Mesendoderm (in vitro differentiated cells): ENCODE results near the gene TNPO3.

Experiments used
- DNase-seq: peaks from one replicate; pipeline ENCODE4 v3.0.0; 2013
- H2AK5ac ChIP-seq: 2 replicates; pipeline ENCODE4 v1.6.1; 2013; ENCODE audit warnings: low read length, inconsistent platforms
- H2BK120ac ChIP-seq: 2 replicates; pipeline ENCODE4 v1.6.1; 2013; ENCODE audit warnings: low read depth, mild to moderate bottlenecking, low read length, moderate library complexity, mixed read lengths
- H2BK15ac ChIP-seq: replicated peaks from 2 replicates; pipeline ENCODE4 v1.6.1; 2013; ENCODE audit warnings: low read depth, mild to moderate bottlenecking, moderate library complexity
- H2BK5ac ChIP-seq: 2 replicates; pipeline ENCODE4 v1.6.1; 2013; ENCODE audit warnings: low read length, inconsistent platforms
- H3K18ac ChIP-seq: 2 replicates; pipeline ENCODE4 v1.6.1; 2013; ENCODE audit warnings: mild to moderate bottlenecking, low read length, mixed read lengths
- H3K23ac ChIP-seq: one replicate; pipeline ENCODE4 v1.6.1; 2013; ENCODE audit warnings: low read length
- H3K27ac ChIP-seq: 2 replicates; pipeline ENCODE4 v1.5.1; 2013; ENCODE audit warnings: low read depth, mild to moderate bottlenecking, inconsistent platforms, low read length, moderate library complexity
- H3K27me3 ChIP-seq: 2 replicates; pipeline ENCODE4 v1.6.1; 2013; ENCODE audit warnings: low read length, control low read depth, mild to moderate bottlenecking, inconsistent platforms; ENCODE audit not compliant: insufficient read depth, poor library complexity
- H3K36me3 ChIP-seq: 2 replicates; pipeline ENCODE4 v1.6.1; 2013; ENCODE audit warnings: low read length, inconsistent platforms; ENCODE audit not compliant: control insufficient read depth, insufficient read depth
- H3K4ac ChIP-seq: one replicate; pipeline ENCODE4 v1.6.1; 2013; ENCODE audit warnings: low read depth, mild to moderate bottlenecking, low read length, moderate library complexity
- H3K4me1 ChIP-seq: 2 replicates; pipeline ENCODE4 v1.6.1; 2013; ENCODE audit warnings: low read depth, low read length, inconsistent platforms; ENCODE audit not compliant: control insufficient read depth
- H3K4me2 ChIP-seq: 2 replicates; pipeline ENCODE4 v1.6.1; 2013; ENCODE audit warnings: low read length
- H3K4me3 ChIP-seq: 2 replicates; pipeline ENCODE4 v1.5.1; 2013; ENCODE audit warnings: mild to moderate bottlenecking, low read length
- H3K56ac ChIP-seq: one replicate; pipeline ENCODE4 v1.6.1; 2013; ENCODE audit warnings: low read length
- H3K79me1 ChIP-seq: 2 replicates; pipeline ENCODE4 v1.6.1; 2013; ENCODE audit warnings: low read length, inconsistent platforms
- H3K79me2 ChIP-seq: 2 replicates; pipeline ENCODE4 v1.6.1; 2013; ENCODE audit warnings: mild to moderate bottlenecking, low read length; ENCODE audit not compliant: control insufficient read depth, insufficient read depth
- H3K9ac ChIP-seq: 2 replicates; pipeline ENCODE4 v1.6.1; 2013; ENCODE audit warnings: low read length, inconsistent platforms
- H4K5ac ChIP-seq: one replicate; pipeline ENCODE4 v1.6.1; 2013; ENCODE audit warnings: low read length
- H4K8ac ChIP-seq: one replicate; pipeline ENCODE4 v1.6.1; 2013; ENCODE audit warnings: low read depth, mild to moderate bottlenecking, control low read depth, low read length, moderate library complexity
- WGBS: extraction: QIAGEN DNeasy Blood & Tissue Kit; methylation state at CpG from one replicate; pipeline ENCODE4 v1.1.7; 2013; ENCODE audit warnings: low lambda C conversion rate, missing lambda C conversion rate; ENCODE audit not compliant: insufficient coverage; ENCODE audit errors: extremely low coverage; 5-methylcytosine and 5-hydroxymethylcytosine counted together

TNPO3 gene

GRCh38 chr7:128954830-128955802 lies 99.8 kb downstream of the TNPO3 start:
- no peaks in the 10 kb centered on the region for H3K27me3 ChIP-seq
- H3K18ac ChIP-seq, result no peak overlapping the region
- H3K9ac ChIP-seq, result no peak overlapping the region
- no peak for DNase-seq
- H3K27ac ChIP-seq, result no peak overlapping the region
- no peak overlapping the region for H3K4me2 ChIP-seq
- H2AK5ac ChIP-seq, result no peak overlapping the region
- H3K4ac ChIP-seq, result no peak overlapping the region
- H3K36me3 ChIP-seq, result peaks cover 12% of the 10 kb centered on the region
- H3K79me2 ChIP-seq, result no peaks in the 10 kb centered on the region
- no peak overlapping the region for H4K5ac ChIP-seq
- H2BK120ac ChIP-seq, result no peak overlapping the region
- no peaks in the 10 kb centered on the region for H3K79me1 ChIP-seq
- H4K8ac ChIP-seq, result no peak overlapping the region
- H2BK15ac ChIP-seq, result no peak overlapping the region
- H3K4me1 ChIP-seq, result no peaks in the 10 kb centered on the region
- no peak overlapping the region for H3K23ac ChIP-seq
- H2BK5ac ChIP-seq, result no peak overlapping the region
- WGBS, result no CpG with 5 or more reads among the region's 15 CpGs
- H3K56ac ChIP-seq, result no peak overlapping the region
- no peak overlapping the region for H3K4me3 ChIP-seq

GRCh38 chr7:128954150-128954549 lies 100.8 kb downstream of the TNPO3 start:
- no peak overlapping the region for H3K23ac ChIP-seq
- H3K4me3 ChIP-seq, result no peak overlapping the region
- H3K79me2 ChIP-seq, result no peaks in the 10 kb centered on the region
- H3K27me3 ChIP-seq, result no peaks in the 10 kb centered on the region
- no peak overlapping the region for H3K9ac ChIP-seq
- H3K79me1 ChIP-seq, result no peaks in the 10 kb centered on the region
- H3K36me3 ChIP-seq, result peaks cover 10% of the 10 kb centered on the region
- no peak overlapping the region for H3K18ac ChIP-seq
- no peak overlapping the region for H2BK120ac ChIP-seq
- H4K8ac ChIP-seq, result no peak overlapping the region
- no peak overlapping the region for H3K27ac ChIP-seq
- no peak overlapping the region for H3K4ac ChIP-seq
- H2BK5ac ChIP-seq, result no peak overlapping the region
- no CpG with 5 or more reads among the region's 2 CpGs for WGBS
- no peak overlapping the region for H3K56ac ChIP-seq
- H2BK15ac ChIP-seq, result no peak overlapping the region
- no peaks in the 10 kb centered on the region for H3K4me1 ChIP-seq
- DNase-seq, result no peak
- no peak overlapping the region for H4K5ac ChIP-seq
- no peak overlapping the region for H2AK5ac ChIP-seq
- no peak overlapping the region for H3K4me2 ChIP-seq

- no peak overlapping the region for H4K5ac ChIP-seq
- no peaks in the 10 kb centered on the region for H3K79me1 ChIP-seq
- no CpG with 5 or more reads among the region's 5 CpGs for WGBS
- no peak overlapping the region for H3K27ac ChIP-seq
- H3K27me3 ChIP-seq, result no peaks in the 10 kb centered on the region
- H2BK15ac ChIP-seq, result no peak overlapping the region
- no peaks in the 10 kb centered on the region for H3K79me2 ChIP-seq
- no peak overlapping the region for H3K23ac ChIP-seq
- H4K8ac ChIP-seq, result no peak overlapping the region
- H3K4me1 ChIP-seq, result no peaks in the 10 kb centered on the region
- H3K4me3 ChIP-seq, result no peak overlapping the region
- no peak overlapping the region for H3K18ac ChIP-seq
- H3K4me2 ChIP-seq, result no peak overlapping the region
- H3K9ac ChIP-seq, result no peak overlapping the region
- H3K56ac ChIP-seq, result no peak overlapping the region
- H3K4ac ChIP-seq, result no peak overlapping the region
- H2BK120ac ChIP-seq, result no peak overlapping the region
- H2BK5ac ChIP-seq, result no peak overlapping the region
- DNase-seq, result no peak
- no peak overlapping the region for H2AK5ac ChIP-seq
- peaks cover 6% of the 10 kb centered on the region for H3K36me3 ChIP-seq
Observed at GRCh38 chr7:128951296-128951695, 103.6 kb downstream of the TNPO3 start.

- no peak overlapping the region for H2AK5ac ChIP-seq
- no peak for DNase-seq
- no CpG with 5 or more reads among the region's 4 CpGs for WGBS
Observed at GRCh38 chr7:128948976-128949760, 105.7 kb downstream of the TNPO3 start.

GRCh38 chr7:128948312-128948973 lies 106.5 kb downstream of the TNPO3 start:
- H4K5ac ChIP-seq, result no peak overlapping the region
- H2BK15ac ChIP-seq, result no peak overlapping the region
- no peak overlapping the region for H2AK5ac ChIP-seq
- no peak overlapping the region for H3K4me2 ChIP-seq
- H3K36me3 ChIP-seq, result peaks cover 1% of the 10 kb centered on the region
- H3K27ac ChIP-seq, result no peak overlapping the region
- no peak overlapping the region for H3K4ac ChIP-seq
- H3K79me1 ChIP-seq, result no peaks in the 10 kb centered on the region
- DNase-seq, result no peak
- H3K23ac ChIP-seq, result no peak overlapping the region
- H3K18ac ChIP-seq, result no peak overlapping the region
- no peak overlapping the region for H3K4me3 ChIP-seq
- H2BK5ac ChIP-seq, result no peak overlapping the region
- H3K4me1 ChIP-seq, result no peaks in the 10 kb centered on the region
- H2BK120ac ChIP-seq, result no peak overlapping the region
- no peaks in the 10 kb centered on the region for H3K79me2 ChIP-seq
- H4K8ac ChIP-seq, result no peak overlapping the region
- no peak overlapping the region for H3K9ac ChIP-seq
- WGBS, result no CpG with 5 or more reads among the region's 12 CpGs
- no peaks in the 10 kb centered on the region for H3K27me3 ChIP-seq
- no peak overlapping the region for H3K56ac ChIP-seq

More at GRCh38 chr7:128948976-128949760, 105.7 kb downstream of the TNPO3 start:
- H4K5ac ChIP-seq, result no peak overlapping the region
- no peak overlapping the region for H3K27ac ChIP-seq
- no peaks in the 10 kb centered on the region for H3K4me1 ChIP-seq
- no peaks in the 10 kb centered on the region for H3K79me1 ChIP-seq
- H3K18ac ChIP-seq, result no peak overlapping the region
- H3K36me3 ChIP-seq, result peaks cover 1% of the 10 kb centered on the region
- H3K4me2 ChIP-seq, result no peak overlapping the region
- no peak overlapping the region for H3K9ac ChIP-seq
- no peaks in the 10 kb centered on the region for H3K79me2 ChIP-seq
- no peak overlapping the region for H3K4ac ChIP-seq
- H3K4me3 ChIP-seq, result no peak overlapping the region
- H2BK15ac ChIP-seq, result no peak overlapping the region
- no peak overlapping the region for H3K56ac ChIP-seq
- H4K8ac ChIP-seq, result no peak overlapping the region
- H2BK120ac ChIP-seq, result no peak overlapping the region
- H3K27me3 ChIP-seq, result no peaks in the 10 kb centered on the region
- no peak overlapping the region for H2BK5ac ChIP-seq
- no peak overlapping the region for H3K23ac ChIP-seq
